Breast epithelium (tissue), 4 donors: ENCODE data around the gene CPED1. TPM values are rescaled to one million over a fixed set of nuclear protein-coding genes. Genes with fewer than 3 reads are reported as not detected.

Experiments used
- DNase-seq, 2 donors: peaks; one replicate each; pipeline ENCODE4 v3.0.0-alpha.2; 2019; ENCODE audit warnings: low spot score in 2 of 2
- H3K27ac ChIP-seq, 2 donors: fragments of 200-600 bp; sonication (generic) in 1 of 2; one replicate each; pipeline ENCODE4 v1.5.1; 2016 to 2019; ENCODE audit warnings: mild to moderate bottlenecking in 1 of 2
- H3K27me3 ChIP-seq, 2 donors: fragments of 200-600 bp; sonication (generic) in 1 of 2; one replicate each; pipeline versions ENCODE4 v1.5.1 to v1.6.0; 2017 to 2019; ENCODE audit warnings: control low read depth in 1 of 2, mild to moderate bottlenecking in 1 of 2
- H3K36me3 ChIP-seq: fragments of 200-600 bp; one replicate; pipeline ENCODE4 v1.5.1; 2019
- H3K4me1 ChIP-seq, 2 donors: fragments of 200-600 bp; sonication (generic); one replicate each; pipeline ENCODE4 v1.5.1; 2016 to 2019; ENCODE audit warnings: control low read depth in 1 of 2
- H3K4me3 ChIP-seq, 3 donors: fragments of 200-600 bp; sonication (generic); 1 replicate in 2 of 3; 2 replicates in 1 of 3; pipeline ENCODE4 v1.5.1; 2016 to 2019; ENCODE audit warnings: mild to moderate bottlenecking in 3 of 3, moderate library complexity in 2 of 3
- H3K9me3 ChIP-seq, 2 donors: fragments of 200-600 bp; sonication (generic) in 1 of 2; one replicate each; pipeline ENCODE4 v1.5.1; 2016 to 2019; ENCODE audit warnings: control low read depth in 1 of 2
- POLR2A ChIP-seq: fragments of 450-650 bp; IDR thresholded peaks from one replicate; pipeline ENCODE4 v1.6.1; 2016; ENCODE audit warnings: antibody characterized with exemption, mild to moderate bottlenecking, moderate library complexity
- POLR2AphosphoS5 ChIP-seq, 3 donors: sonication (generic); formaldehyde crosslinking; IDR thresholded peaks; one replicate each; pipeline ENCODE4 v1.6.1; 2017; ENCODE audit warnings: antibody characterized with exemption in 3 of 3
- intact Hi-C: fragments of 100-400 bp; cut with DNase I; formaldehyde crosslinking; loops from one replicate; pipeline ENCODE4 v1.15.1; 2023; ENCODE audit warnings: low total_unique reads
- total RNA-seq, 3 donors: library from RNA; depleted of rRNA; stranded (reverse); fragments of >200 nt; gene quantifications; one replicate each; pipeline ENCODE4 v1.1.0, GENCODE V29; 2016
- TF ChIP-seq, protein P1 (sequence below), 3 donors: fragments of 450-650 bp; IDR thresholded peaks; one replicate each; pipeline ENCODE4 v1.5.1; 2016 to 2017; ENCODE audit warnings: antibody characterized with exemption in 3 of 3, mild to moderate bottlenecking in 3 of 3, moderate library complexity in 3 of 3

The CPED1 gene
- total RNA-seq, 3 donors from 2014 or later = 14.3 to 29.3 (median 15.4) TPM

DNA sequence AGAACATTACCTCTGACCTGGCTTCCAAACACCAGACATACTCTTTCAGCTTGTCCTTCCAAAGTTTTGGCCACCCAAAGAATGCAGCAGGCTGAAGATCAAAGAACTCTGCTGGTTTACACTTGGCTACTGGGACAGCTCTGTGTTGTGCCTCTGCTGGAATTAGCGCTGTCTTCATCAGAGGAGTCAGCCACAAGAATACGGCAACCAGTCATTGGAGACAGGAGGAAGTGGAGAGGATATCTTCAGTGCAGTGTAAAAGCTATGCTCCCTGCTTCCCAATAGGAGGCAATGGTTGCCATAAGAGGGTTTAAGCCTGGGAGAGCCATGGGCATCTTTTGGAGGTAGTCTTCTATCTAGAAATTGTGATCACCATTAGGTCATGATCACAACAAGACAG lies 213.6 kb downstream of the CPED1 start:
- Histone ChIP-seq H3K9me3 (no peaks in the 10 kb centered on the region), H3K27me3 (no peaks in the 10 kb centered on the region), H3K4me1 (no peaks in the 10 kb centered on the region), H3K4me3 (no peak overlapping the region), H3K36me3 (no peaks in the 10 kb centered on the region), H3K27ac (no peak overlapping the region)
- DNase-seq = no peak
- intact Hi-C loops = no loop called here
- TF ChIP-seq POLR2AphosphoS5 (IDR thresholded peaks at IDR 0.05) = no peak
- TF ChIP-seq POLR2A = no peak
- TF ChIP-seq, protein P1, sequence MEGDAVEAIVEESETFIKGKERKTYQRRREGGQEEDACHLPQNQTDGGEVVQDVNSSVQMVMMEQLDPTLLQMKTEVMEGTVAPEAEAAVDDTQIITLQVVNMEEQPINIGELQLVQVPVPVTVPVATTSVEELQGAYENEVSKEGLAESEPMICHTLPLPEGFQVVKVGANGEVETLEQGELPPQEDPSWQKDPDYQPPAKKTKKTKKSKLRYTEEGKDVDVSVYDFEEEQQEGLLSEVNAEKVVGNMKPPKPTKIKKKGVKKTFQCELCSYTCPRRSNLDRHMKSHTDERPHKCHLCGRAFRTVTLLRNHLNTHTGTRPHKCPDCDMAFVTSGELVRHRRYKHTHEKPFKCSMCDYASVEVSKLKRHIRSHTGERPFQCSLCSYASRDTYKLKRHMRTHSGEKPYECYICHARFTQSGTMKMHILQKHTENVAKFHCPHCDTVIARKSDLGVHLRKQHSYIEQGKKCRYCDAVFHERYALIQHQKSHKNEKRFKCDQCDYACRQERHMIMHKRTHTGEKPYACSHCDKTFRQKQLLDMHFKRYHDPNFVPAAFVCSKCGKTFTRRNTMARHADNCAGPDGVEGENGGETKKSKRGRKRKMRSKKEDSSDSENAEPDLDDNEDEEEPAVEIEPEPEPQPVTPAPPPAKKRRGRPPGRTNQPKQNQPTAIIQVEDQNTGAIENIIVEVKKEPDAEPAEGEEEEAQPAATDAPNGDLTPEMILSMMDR (IDR thresholded peaks at IDR 0.05) = no peak

DNA sequence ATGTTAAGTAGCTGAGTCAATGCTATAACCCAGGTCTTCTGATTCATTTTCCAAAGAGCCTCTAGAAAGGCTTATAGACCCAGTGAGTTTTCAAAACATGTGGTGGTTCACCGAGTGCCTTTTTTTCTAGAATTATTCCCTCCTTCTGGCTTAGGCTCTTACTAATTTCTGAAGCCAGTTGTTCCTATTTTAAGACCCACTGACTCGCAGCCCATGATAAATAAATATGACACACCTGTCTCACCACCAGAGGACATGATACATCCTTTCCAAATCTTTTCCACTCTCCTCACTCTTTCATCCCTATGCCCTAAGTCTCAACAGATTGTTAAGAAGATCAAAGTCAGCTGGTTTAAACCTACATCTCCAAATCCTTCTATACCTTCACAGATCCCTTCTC lies 214.3 kb downstream of the CPED1 start:
- intact Hi-C loops = no loop called here
- H3K27me3 ChIP-seq = no peaks in the 10 kb centered on the region
- TF ChIP-seq POLR2A (no peak), POLR2AphosphoS5 (IDR thresholded peaks at IDR 0.05) (no peak)
- TF ChIP-seq, protein P1 (IDR thresholded peaks at IDR 0.05) = no peak

DNA sequence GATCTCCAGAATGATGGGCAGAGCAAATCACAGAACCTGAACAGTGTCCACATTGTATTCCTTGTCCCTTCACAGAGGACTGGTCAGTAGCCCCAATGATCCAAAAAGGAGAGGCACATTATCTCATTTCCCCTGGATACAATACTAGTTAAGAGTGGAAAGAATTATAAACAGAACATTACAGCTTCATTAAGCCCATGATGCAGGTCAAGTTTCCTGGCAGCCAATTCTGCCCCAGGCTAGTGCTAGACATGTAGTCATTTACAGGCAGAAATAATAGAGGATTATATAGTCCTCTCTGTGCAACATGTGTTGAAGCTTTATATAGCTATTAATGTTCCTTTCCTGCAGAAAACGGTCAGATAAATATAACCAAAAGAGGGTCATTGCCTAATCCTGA lies 216.0 kb downstream of the CPED1 start:
- intact Hi-C loops = no loop called here
- Histone ChIP-seq H3K4me3 (no peak overlapping the region), H3K27ac (no peak overlapping the region), H3K4me1 (no peaks in the 10 kb centered on the region), H3K36me3 (no peaks in the 10 kb centered on the region), H3K9me3 (no peaks in the 10 kb centered on the region), H3K27me3 (no peaks in the 10 kb centered on the region)
- no peak for DNase-seq
- no peak for TF ChIP-seq POLR2AphosphoS5 (IDR thresholded peaks at IDR 0.05)
- no peak for TF ChIP-seq POLR2A
- TF ChIP-seq, protein P1 (IDR thresholded peaks at IDR 0.05) = no peak

More for the DNA sequence above, 214.3 kb downstream of the CPED1 start:
- no peak overlapping the region for H3K4me3 ChIP-seq
- no peaks in the 10 kb centered on the region for H3K9me3 ChIP-seq
- no peak overlapping the region for H3K27ac ChIP-seq
- H3K36me3 ChIP-seq = no peaks in the 10 kb centered on the region
- no peaks in the 10 kb centered on the region for H3K4me1 ChIP-seq
- no peak for DNase-seq

DNA sequence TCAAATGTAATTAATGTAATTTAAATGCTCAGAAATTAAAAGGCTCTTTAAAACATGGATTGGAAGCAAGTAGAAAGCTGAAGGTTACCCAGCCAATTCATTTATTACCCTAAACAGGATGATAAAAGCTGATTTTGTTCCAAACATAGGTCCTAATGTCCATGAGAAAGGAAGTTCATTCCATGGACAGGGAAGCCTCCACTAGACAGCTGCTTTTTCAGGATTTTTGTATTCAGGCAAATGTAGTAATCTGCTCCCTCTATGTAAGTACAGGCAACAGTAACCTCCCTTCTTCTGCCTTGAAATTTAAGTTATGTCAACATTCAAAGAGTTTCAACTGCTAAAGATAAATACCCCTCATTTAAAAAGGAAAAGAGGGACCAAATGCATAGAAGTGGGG lies 217.3 kb downstream of the CPED1 start:
- DNase-seq = no peak
- no peak overlapping the region for H3K27ac ChIP-seq
- H3K9me3 ChIP-seq = no peaks in the 10 kb centered on the region
- no peak for TF ChIP-seq POLR2A
- intact Hi-C loops = no loop called here
- no peak overlapping the region for H3K4me3 ChIP-seq
- H3K27me3 ChIP-seq = no peaks in the 10 kb centered on the region
- no peaks in the 10 kb centered on the region for H3K4me1 ChIP-seq
- no peaks in the 10 kb centered on the region for H3K36me3 ChIP-seq

DNA sequence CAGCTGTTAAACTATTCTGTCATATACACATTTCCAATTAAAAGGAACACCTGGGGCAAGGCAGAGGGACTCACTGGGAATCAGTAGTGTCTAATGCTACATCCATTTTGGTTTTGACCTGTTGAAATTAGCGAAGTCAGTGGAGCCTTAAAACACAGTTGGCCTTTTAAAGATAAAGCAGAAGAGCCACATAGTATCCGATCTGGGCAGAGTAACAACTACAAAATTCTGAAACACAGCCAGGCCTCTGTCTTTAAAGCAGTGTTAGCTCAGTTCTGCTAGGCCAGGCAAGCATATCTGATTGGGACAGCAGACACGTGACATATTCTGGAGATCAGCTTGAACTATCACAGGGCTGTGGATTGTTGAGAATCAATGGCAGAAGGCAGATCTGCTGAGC lies 222.7 kb downstream of the CPED1 start:
- Histone ChIP-seq H3K27ac (no peak overlapping the region), H3K9me3 (no peaks in the 10 kb centered on the region), H3K36me3 (no peaks in the 10 kb centered on the region), H3K27me3 (no peaks in the 10 kb centered on the region), H3K4me1 (no peaks in the 10 kb centered on the region), H3K4me3 (no peak overlapping the region)
- DNase-seq = no peak
- TF ChIP-seq, protein P1 (IDR thresholded peaks at IDR 0.05) = no peak
- TF ChIP-seq POLR2AphosphoS5 (IDR thresholded peaks at IDR 0.05) = no peak
- TF ChIP-seq POLR2A = no peak
- intact Hi-C loops = no loop called here

DNA sequence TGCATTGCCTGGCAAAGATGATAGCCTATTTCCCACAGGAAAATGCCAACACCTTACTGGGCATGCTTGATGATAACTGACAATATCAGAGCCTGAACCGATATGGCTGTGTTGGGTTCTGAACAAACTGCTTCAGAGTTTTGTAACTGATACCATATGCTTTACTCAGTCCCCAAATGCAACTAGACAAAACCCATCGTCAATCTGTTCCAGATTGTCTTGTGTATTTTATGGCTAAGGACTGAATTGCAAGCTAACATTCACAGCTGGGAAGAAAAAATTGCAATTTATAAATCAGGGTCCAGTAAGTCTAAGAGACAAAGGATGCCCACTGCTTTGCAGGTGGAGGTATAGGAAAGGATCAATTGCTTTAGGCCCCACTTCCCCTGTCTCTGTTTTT lies 223.5 kb downstream of the CPED1 start:
- Histone ChIP-seq H3K36me3 (no peaks in the 10 kb centered on the region), H3K4me3 (no peak overlapping the region), H3K9me3 (no peaks in the 10 kb centered on the region), H3K4me1 (no peaks in the 10 kb centered on the region), H3K27me3 (no peaks in the 10 kb centered on the region), H3K27ac (no peak overlapping the region)
- TF ChIP-seq, protein P1 (IDR thresholded peaks at IDR 0.05) = no peak
- no peak for TF ChIP-seq POLR2AphosphoS5 (IDR thresholded peaks at IDR 0.05)
- intact Hi-C loops = no loop called here
- DNase-seq = no peak
